Measurements from ENCODE around the gene IPO4. TPM values are rescaled to one million over a fixed set of nuclear protein-coding genes. Genes with fewer than 3 reads are reported as not detected.

The IPO4 gene
- total RNA-seq, 5 donors from 2014 or later (not counting 1 experiment from before 2014, with no cell fraction given) = 34.4 to 53.4 (median 39.6) TPM

- ChIA-PET CTCF (no interaction called here), POLR2A (interaction anchor here in 1 of 2 donors (0.6 kb wide), 1 partner anchor 9 kb away, joined by 9 read pairs; no protein-coding TSS in a partner anchor)
- Histone ChIP-seq H3K27ac (ENCODE audit: low read length) (no peak overlapping the region), H3K4me3 (ENCODE audit: control insufficient read depth in 1 of 2, extremely low read depth in 1 of 2, low read length in 1 of 2) (no peak overlapping the region), H3K4me1 (ENCODE audit: control insufficient read depth in 1 of 2, extremely low read depth in 1 of 2, insufficient read depth in 2 of 2, low read length in 2 of 2) (no peaks in the 10 kb centered on the region), H3K36me3 (ENCODE audit: control insufficient read depth in 2 of 2, extremely low read depth in 1 of 2, insufficient read depth in 1 of 2, low read length in 1 of 2) (peaks cover 36 to 86% of the 10 kb centered on the region in 2 donors), H3K27me3 (replicated peaks in 1 of 2; ENCODE audit: control insufficient read depth in 2 of 2, extremely low read depth in 1 of 2, insufficient read depth in 2 of 2, low read length in 1 of 2) (no peaks in the 10 kb centered on the region), H3K9me3 (no peaks in the 10 kb centered on the region)
- H3K4me1 Mint-ChIP-seq = peaks cover 0 to 2% (median 0%) of the 10 kb centered on the region in 3 donors
- WGBS (ENCODE audit: insufficient coverage) = 93% methylated on average over 11 of the region's 18 CpGs
- ATAC-seq (replicated peaks in 1 of 4) = no peak
- no peaks in the 10 kb centered on the region for H3K27me3 Mint-ChIP-seq
- H3K9me3 Mint-ChIP-seq = no peaks in the 10 kb centered on the region
- peaks cover 35% of the 10 kb centered on the region for H3K36me3 Mint-ChIP-seq
- DNase-seq = no peak
- no peak overlapping the region for H3K4me3 Mint-ChIP-seq
- peak overlapping the region; percentile 63 to 77 for H3K27ac Mint-ChIP-seq
Observed at GRCh38 chr14:24179961-24180796, 8.4 kb downstream of the IPO4 start.

GRCh38 chr14:24179294-24179960 is 9.2 kb downstream of the IPO4 start:
- no peaks in the 10 kb centered on the region for H3K27me3 ChIP-seq (replicated peaks in 1 of 2; ENCODE audit: control insufficient read depth in 2 of 2, extremely low read depth in 1 of 2, insufficient read depth in 2 of 2, low read length in 1 of 2)
- no peak overlapping the region for H3K4me3 ChIP-seq (ENCODE audit: control insufficient read depth in 1 of 2, extremely low read depth in 1 of 2, low read length in 1 of 2)
- H3K9me3 ChIP-seq = no peaks in the 10 kb centered on the region
- DNase-seq (no peak), ATAC-seq (replicated peaks in 1 of 4) (no peak)
- H3K4me1 ChIP-seq (ENCODE audit: control insufficient read depth in 1 of 2, extremely low read depth in 1 of 2, insufficient read depth in 2 of 2, low read length in 2 of 2) = no peaks in the 10 kb centered on the region
- Mint-ChIP-seq H3K36me3 (peaks cover 41% of the 10 kb centered on the region), H3K27ac (peak overlapping the region; percentile 17 to 66), H3K27me3 (no peaks in the 10 kb centered on the region), H3K9me3 (no peaks in the 10 kb centered on the region), H3K4me3 (no peak overlapping the region), H3K4me1 (peaks cover 0 to 9% (median 0%) of the 10 kb centered on the region in 3 donors)
- WGBS (ENCODE audit: insufficient coverage) = 91% methylated on average over 11 of the region's 14 CpGs
- H3K36me3 ChIP-seq (ENCODE audit: control insufficient read depth in 2 of 2, extremely low read depth in 1 of 2, insufficient read depth in 1 of 2, low read length in 1 of 2) = peaks cover 30 to 79% of the 10 kb centered on the region in 2 donors
- H3K27ac ChIP-seq (ENCODE audit: low read length) = no peak overlapping the region
- POLR2A ChIA-PET = interaction anchor here in 1 of 2 donors (0.6 kb wide), 1 partner anchor 8 kb away, joined by 9 read pairs; no protein-coding TSS in a partner anchor
- CTCF ChIA-PET = no interaction called here

- no peaks in the 10 kb centered on the region for H3K27me3 Mint-ChIP-seq
- H3K4me3 ChIP-seq (ENCODE audit: control insufficient read depth in 1 of 2, extremely low read depth in 1 of 2, low read length in 1 of 2) = no peak overlapping the region
- DNase-seq (no peak), ATAC-seq (replicated peaks in 1 of 4) (no peak)
- ChIA-PET POLR2A (no interaction called here), CTCF (interaction anchor here in 1 of 2 donors (0.5 kb wide), 1 partner anchor 1167 kb away, joined by 4 read pairs; no protein-coding TSS in a partner anchor)
- peaks cover 28 to 72% of the 10 kb centered on the region in 2 donors for H3K36me3 ChIP-seq (ENCODE audit: control insufficient read depth in 2 of 2, extremely low read depth in 1 of 2, insufficient read depth in 1 of 2, low read length in 1 of 2)
- H3K9me3 Mint-ChIP-seq = no peaks in the 10 kb centered on the region
- H3K27ac Mint-ChIP-seq = peak overlapping the region in 1 of 2 donors; percentile 28
- peaks cover 0 to 11% (median under 1%) of the 10 kb centered on the region in 3 donors for H3K4me1 Mint-ChIP-seq
- H3K4me3 Mint-ChIP-seq = no peak overlapping the region
- H3K27me3 ChIP-seq (replicated peaks in 1 of 2; ENCODE audit: control insufficient read depth in 2 of 2, extremely low read depth in 1 of 2, insufficient read depth in 2 of 2, low read length in 1 of 2) = no peaks in the 10 kb centered on the region
- H3K27ac ChIP-seq (ENCODE audit: low read length) = no peak overlapping the region
- WGBS (ENCODE audit: insufficient coverage) = 100% methylated on average over 1 of the region's 12 CpGs
- H3K36me3 Mint-ChIP-seq = peaks cover 40% of the 10 kb centered on the region
- no peaks in the 10 kb centered on the region for H3K4me1 ChIP-seq (ENCODE audit: control insufficient read depth in 1 of 2, extremely low read depth in 1 of 2, insufficient read depth in 2 of 2, low read length in 2 of 2)
- no peaks in the 10 kb centered on the region for H3K9me3 ChIP-seq
Observed at GRCh38 chr14:24178399-24179178, 10.0 kb downstream of the IPO4 start.

GRCh38 chr14:24177891-24178290 is 10.7 kb downstream of the IPO4 start:
- WGBS (ENCODE audit: insufficient coverage) = 98% methylated on average over 5 of the region's 14 CpGs

GRCh38 chr14:24177041-24177825 is 11.4 kb downstream of the IPO4 start:
- 100% methylated on average over 1 of the region's 12 CpGs for WGBS (ENCODE audit: insufficient coverage)
- Mint-ChIP-seq H3K4me1 (peaks cover 6 to 21% (median 10%) of the 10 kb centered on the region in 3 donors), H3K9me3 (no peaks in the 10 kb centered on the region), H3K36me3 (peaks cover 34% of the 10 kb centered on the region), H3K27ac (peak overlapping the region in 1 of 2 donors; percentile 36), H3K4me3 (no peak overlapping the region), H3K27me3 (no peaks in the 10 kb centered on the region)
- Histone ChIP-seq H3K9me3 (no peaks in the 10 kb centered on the region), H3K27ac (ENCODE audit: low read length) (no peak overlapping the region), H3K4me1 (ENCODE audit: control insufficient read depth in 1 of 2, extremely low read depth in 1 of 2, insufficient read depth in 2 of 2, low read length in 2 of 2) (peaks cover 0 to 9% of the 10 kb centered on the region in 2 experiments), H3K4me3 (ENCODE audit: control insufficient read depth in 1 of 2, extremely low read depth in 1 of 2, low read length in 1 of 2) (no peak overlapping the region), H3K27me3 (replicated peaks in 1 of 2; ENCODE audit: control insufficient read depth in 2 of 2, extremely low read depth in 1 of 2, insufficient read depth in 2 of 2, low read length in 1 of 2) (no peaks in the 10 kb centered on the region), H3K36me3 (ENCODE audit: control insufficient read depth in 2 of 2, extremely low read depth in 1 of 2, insufficient read depth in 1 of 2, low read length in 1 of 2) (peaks cover 25 to 58% of the 10 kb centered on the region in 2 donors)
- ChIA-PET POLR2A (no interaction called here), CTCF (no interaction called here)
- ATAC-seq (replicated peaks in 1 of 4) = no peak
- DNase-seq = no peak

More at GRCh38 chr14:24177891-24178290, 10.7 kb downstream of the IPO4 start:
- H3K27ac ChIP-seq (ENCODE audit: low read length) = no peak overlapping the region
- ChIA-PET POLR2A (no interaction called here), CTCF (interaction anchor here in 1 of 2 donors (0.5 kb wide), 1 partner anchor 1167 kb away, joined by 4 read pairs; no protein-coding TSS in a partner anchor)
- H3K27me3 Mint-ChIP-seq = no peaks in the 10 kb centered on the region
- H3K4me1 Mint-ChIP-seq = peaks cover 3 to 18% (median 7%) of the 10 kb centered on the region in 3 donors
- DNase-seq = no peak
- H3K9me3 Mint-ChIP-seq = no peaks in the 10 kb centered on the region
- no peak for ATAC-seq (replicated peaks in 1 of 4)
- no peak overlapping the region for H3K27ac Mint-ChIP-seq
- no peak overlapping the region for H3K4me3 Mint-ChIP-seq
- H3K4me3 ChIP-seq (ENCODE audit: control insufficient read depth in 1 of 2, extremely low read depth in 1 of 2, low read length in 1 of 2) = no peak overlapping the region
- H3K36me3 Mint-ChIP-seq = peaks cover 39% of the 10 kb centered on the region
- H3K9me3 ChIP-seq = no peaks in the 10 kb centered on the region
- H3K36me3 ChIP-seq (ENCODE audit: control insufficient read depth in 2 of 2, extremely low read depth in 1 of 2, insufficient read depth in 1 of 2, low read length in 1 of 2) = peaks cover 25 to 65% of the 10 kb centered on the region in 2 donors
- peaks cover 0 to 3% of the 10 kb centered on the region in 2 experiments for H3K4me1 ChIP-seq (ENCODE audit: control insufficient read depth in 1 of 2, extremely low read depth in 1 of 2, insufficient read depth in 2 of 2, low read length in 2 of 2)
- no peaks in the 10 kb centered on the region for H3K27me3 ChIP-seq (replicated peaks in 1 of 2; ENCODE audit: control insufficient read depth in 2 of 2, extremely low read depth in 1 of 2, insufficient read depth in 2 of 2, low read length in 1 of 2)

Data from T-cell (primary cell).